Effector memory CD4-positive, alpha-beta T cell (primary cell): ENCODE data around the gene CYP2F1.

ENCODE experiments used
- DNase-seq, 3 donors: peaks; one replicate each; pipeline ENCODE4 v3.0.0-alpha.2; 2020
- H3K27ac ChIP-seq: 2 replicates; pipeline ENCODE4 v1.7.0; 2013; ENCODE audit warnings: mild to moderate bottlenecking, low read length, moderate library complexity; ENCODE audit not compliant: insufficient read depth, poor library complexity, severe bottlenecking
- H3K27me3 ChIP-seq: replicated peaks from 2 replicates; pipeline ENCODE4 v1.7.0; 2013; ENCODE audit warnings: mild to moderate bottlenecking, low read length; ENCODE audit not compliant: insufficient read depth, control insufficient read depth, poor library complexity, severe bottlenecking
- H3K36me3 ChIP-seq: 2 replicates; pipeline ENCODE4 v1.7.0; 2013; ENCODE audit warnings: mild to moderate bottlenecking, low read length, moderate library complexity; ENCODE audit not compliant: control insufficient read depth, insufficient read depth
- H3K4me1 ChIP-seq: 2 replicates; pipeline ENCODE4 v1.7.0; 2013; ENCODE audit warnings: low read length, mild to moderate bottlenecking; ENCODE audit not compliant: control insufficient read depth, insufficient read depth, poor library complexity, severe bottlenecking
- H3K4me3 ChIP-seq: 2 replicates; pipeline ENCODE4 v1.7.0; 2013; ENCODE audit warnings: low read length, low read depth, mild to moderate bottlenecking; ENCODE audit not compliant: insufficient read depth, poor library complexity, severe bottlenecking
- H3K9me3 ChIP-seq: 2 replicates; pipeline ENCODE4 v1.7.0; 2013; ENCODE audit warnings: mild to moderate bottlenecking, low read length, moderate library complexity; ENCODE audit not compliant: control insufficient read depth
- total RNA-seq, 3 donors: gene quantifications; one replicate each; lab custom pipeline; 2026; lab: John Stamatoyannopoulos, UW

CYP2F1 gene
- total RNA-seq: 0 to 1.0 (median 0.39) reads per million in 3 donors

- Histone ChIP-seq H3K4me3 (no peak within 1 kb of the TSS), H3K27me3 (no peaks in the 10 kb centered on the region), H3K27ac (no peak within 1 kb of the TSS), H3K4me1 (no peaks in the 10 kb centered on the region), H3K9me3 (no peaks in the 10 kb centered on the region), H3K36me3 (no peaks in the 10 kb centered on the region)
- DNase-seq: no peak
Measured at GRCh38 chr19:41114132-41114531, at the start of gene CYP2F1. TSS of gene CYP2F1 (plus strand) at chr19:41114432. CDS start at chr19:41116189, 1,757 bp downstream.

DNA sequence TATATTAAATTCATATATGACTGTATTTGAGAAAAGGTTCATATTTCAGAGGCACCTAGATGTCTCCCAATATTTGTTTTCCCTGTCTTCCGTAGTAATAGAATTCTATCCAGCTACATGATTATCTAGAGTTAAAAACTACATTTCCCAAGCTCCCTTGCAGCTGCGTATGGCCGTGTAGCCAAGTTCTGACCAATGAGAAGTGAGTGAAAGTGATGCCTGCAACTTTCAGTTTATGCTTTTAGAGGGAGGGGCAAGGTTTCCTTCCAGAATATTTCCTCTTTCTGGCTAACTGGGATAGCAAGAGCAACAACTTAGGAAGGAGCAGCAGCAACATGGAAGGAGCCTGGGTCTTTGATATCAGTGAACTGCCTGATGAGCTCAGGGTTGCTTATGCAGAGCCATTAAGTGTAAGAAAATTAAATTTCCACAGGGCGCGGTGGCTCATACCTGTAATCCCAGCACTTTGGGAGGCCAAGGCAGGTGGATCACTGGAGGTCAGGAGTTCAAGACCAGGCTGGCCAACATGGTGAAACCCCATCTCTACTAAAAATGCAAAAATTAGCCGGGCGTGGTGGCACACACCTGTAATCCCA lies 49.2 kb upstream of the CYP2F1 start:
- no peaks in the 10 kb centered on the region for H3K27me3 ChIP-seq
- no peak overlapping the region for H3K4me3 ChIP-seq
- no peaks in the 10 kb centered on the region for H3K9me3 ChIP-seq
- H3K4me1 ChIP-seq: no peaks in the 10 kb centered on the region
- H3K36me3 ChIP-seq: no peaks in the 10 kb centered on the region
- no peak for DNase-seq
- no peak overlapping the region for H3K27ac ChIP-seq

GRCh38 chr19:41076286-41076685 lies 37.9 kb upstream of the CYP2F1 start:
- no peaks in the 10 kb centered on the region for H3K9me3 ChIP-seq
- H3K36me3 ChIP-seq: no peaks in the 10 kb centered on the region
- no peaks in the 10 kb centered on the region for H3K27me3 ChIP-seq
- H3K4me1 ChIP-seq: no peaks in the 10 kb centered on the region
- H3K27ac ChIP-seq: no peak overlapping the region
- no peak overlapping the region for H3K4me3 ChIP-seq
- DNase-seq: no peak

DNA sequence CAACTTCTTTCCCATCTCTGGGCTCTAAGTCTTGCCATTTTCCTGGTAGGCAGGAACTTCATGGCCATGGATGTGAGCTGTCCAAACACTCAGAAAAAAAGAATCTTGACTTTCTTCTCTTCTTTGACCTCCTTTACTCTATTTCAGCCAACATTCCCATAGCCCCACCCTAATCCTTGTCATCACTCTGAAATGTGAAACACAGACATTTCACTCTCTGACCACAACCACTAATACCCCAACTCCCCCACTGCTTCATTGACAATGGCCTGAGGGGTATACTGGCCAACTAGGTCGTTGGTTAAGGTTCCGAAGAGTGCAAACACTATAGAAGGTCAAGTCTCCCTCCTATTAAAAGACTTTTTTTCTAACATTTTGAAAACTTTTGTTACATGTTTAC lies 30.7 kb upstream of the CYP2F1 start:
- Histone ChIP-seq H3K4me1 (no peaks in the 10 kb centered on the region), H3K27ac (no peak overlapping the region), H3K4me3 (no peak overlapping the region), H3K27me3 (no peaks in the 10 kb centered on the region), H3K9me3 (no peaks in the 10 kb centered on the region), H3K36me3 (no peaks in the 10 kb centered on the region)
- no peak for DNase-seq

GRCh38 chr19:41085748-41086415 lies 28.4 kb upstream of the CYP2F1 start:
- no peaks in the 10 kb centered on the region for H3K36me3 ChIP-seq
- H3K4me1 ChIP-seq: no peaks in the 10 kb centered on the region
- DNase-seq: no peak
- H3K27ac ChIP-seq: no peak overlapping the region
- no peak overlapping the region for H3K4me3 ChIP-seq
- no peaks in the 10 kb centered on the region for H3K9me3 ChIP-seq
- H3K27me3 ChIP-seq: peaks cover 5% of the 10 kb centered on the region

DNA sequence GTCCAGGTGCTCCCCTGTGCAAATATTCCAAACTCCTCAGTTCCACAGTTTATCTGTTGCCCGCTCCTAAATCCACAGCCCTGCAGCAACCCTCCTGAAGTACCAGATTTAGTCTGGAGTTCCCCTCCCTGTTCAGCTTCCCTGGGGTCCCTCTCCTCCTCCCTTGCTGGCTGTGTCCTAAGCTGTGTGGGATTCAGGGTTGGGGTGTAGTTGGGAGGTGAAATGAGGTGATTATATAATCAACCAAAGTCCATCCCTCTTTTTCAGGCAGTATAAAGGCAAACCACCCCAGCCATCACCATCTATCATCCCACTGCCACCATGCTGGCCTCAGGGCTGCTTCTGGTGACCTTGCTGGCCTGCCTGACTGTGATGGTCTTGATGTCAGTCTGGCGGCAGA lies 26.1 kb upstream of the CYP2F1 start, which contains the start of gene CYP2A13:
Gene CYP2A13, plus strand, starts transcription at position 301 of the 400 bp plus-strand sequence. Its CDS starts 21 bp downstream, at position 322.
- Histone ChIP-seq H3K27me3 (peaks cover 5% of the 10 kb centered on the region), H3K9me3 (no peaks in the 10 kb centered on the region)
- DNase-seq: no peak

DNA sequence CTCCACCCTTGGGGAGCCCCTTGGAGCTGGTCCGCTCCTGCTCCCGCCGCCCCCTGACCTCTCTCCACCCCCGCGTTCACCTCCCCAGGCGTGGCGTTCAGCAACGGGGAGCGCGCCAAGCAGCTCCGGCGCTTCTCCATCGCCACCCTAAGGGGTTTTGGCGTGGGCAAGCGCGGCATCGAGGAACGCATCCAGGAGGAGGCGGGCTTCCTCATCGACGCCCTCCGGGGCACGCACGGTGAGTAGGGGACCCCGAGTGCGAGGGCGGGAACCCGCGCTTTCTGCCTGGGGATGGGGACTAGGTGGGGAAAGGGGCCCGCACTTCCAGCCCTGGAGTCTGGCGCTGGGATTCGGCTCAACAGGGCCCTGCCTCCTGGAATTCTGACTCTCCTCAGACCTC lies 24.3 kb upstream of the CYP2F1 start:
- Histone ChIP-seq H3K4me3 (no peak overlapping the region), H3K4me1 (no peaks in the 10 kb centered on the region), H3K9me3 (no peaks in the 10 kb centered on the region), H3K27me3 (peaks cover 5% of the 10 kb centered on the region), H3K36me3 (no peaks in the 10 kb centered on the region), H3K27ac (no peak overlapping the region)
- no peak for DNase-seq

More for the DNA sequence above, 26.1 kb upstream of the CYP2F1 start, which contains the start of gene CYP2A13:
- Histone ChIP-seq H3K36me3 (no peaks in the 10 kb centered on the region), H3K27ac (no peak within 1 kb of the TSS), H3K4me1 (no peaks in the 10 kb centered on the region), H3K4me3 (no peak within 1 kb of the TSS)

DNA sequence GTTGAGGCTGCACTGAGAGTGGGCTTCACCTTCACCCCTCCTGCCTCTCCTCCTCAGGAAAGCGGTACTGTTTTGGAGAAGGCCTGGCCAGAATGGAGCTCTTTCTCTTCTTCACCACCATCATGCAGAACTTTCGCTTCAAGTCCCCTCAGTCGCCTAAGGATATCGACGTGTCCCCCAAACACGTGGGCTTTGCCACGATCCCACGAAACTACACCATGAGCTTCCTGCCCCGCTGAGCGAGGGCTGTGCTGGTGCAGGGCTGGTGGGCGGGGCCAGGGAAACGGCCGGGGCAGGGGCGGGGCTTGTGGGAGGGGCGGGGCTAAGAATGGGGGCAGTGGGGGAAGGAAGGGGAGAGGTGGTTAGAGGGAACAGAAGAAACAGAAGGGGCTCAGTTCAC lies 18.5 kb upstream of the CYP2F1 start:
- H3K27me3 ChIP-seq: no peaks in the 10 kb centered on the region
- H3K27ac ChIP-seq: no peak overlapping the region
- no peaks in the 10 kb centered on the region for H3K4me1 ChIP-seq
- no peak overlapping the region for H3K4me3 ChIP-seq
- DNase-seq: no peak
- no peaks in the 10 kb centered on the region for H3K9me3 ChIP-seq
- no peaks in the 10 kb centered on the region for H3K36me3 ChIP-seq

DNA sequence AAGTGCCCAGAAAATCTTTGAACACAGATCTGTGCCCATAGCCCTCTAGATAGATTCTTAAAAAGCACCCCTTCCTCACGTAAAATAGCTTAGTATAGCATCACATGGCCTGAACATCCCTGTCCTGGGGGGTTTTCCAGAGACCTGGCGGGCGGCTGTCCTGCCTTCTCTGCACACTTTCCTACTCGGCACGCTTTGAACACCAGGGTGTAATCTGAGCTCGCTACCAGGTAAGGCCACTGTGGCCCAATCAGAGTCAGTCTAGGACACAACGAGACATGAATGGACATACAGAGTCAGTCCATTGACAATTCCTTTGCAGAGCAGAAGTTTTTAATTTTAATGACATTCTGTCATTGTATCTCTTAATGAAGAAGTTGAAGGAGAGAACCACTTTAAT lies 17.9 kb upstream of the CYP2F1 start:
- no peak overlapping the region for H3K27ac ChIP-seq
- DNase-seq: no peak
- H3K36me3 ChIP-seq: no peaks in the 10 kb centered on the region
- no peaks in the 10 kb centered on the region for H3K27me3 ChIP-seq
- H3K4me1 ChIP-seq: no peaks in the 10 kb centered on the region
- H3K9me3 ChIP-seq: no peaks in the 10 kb centered on the region
- no peak overlapping the region for H3K4me3 ChIP-seq

- H3K9me3 ChIP-seq: no peaks in the 10 kb centered on the region
- H3K4me1 ChIP-seq: no peaks in the 10 kb centered on the region
- H3K27me3 ChIP-seq: no peaks in the 10 kb centered on the region
- H3K36me3 ChIP-seq: no peaks in the 10 kb centered on the region
- no peak overlapping the region for H3K4me3 ChIP-seq
- no peak for DNase-seq
- H3K27ac ChIP-seq: no peak overlapping the region
Measured at GRCh38 chr19:41097302-41097701, 16.9 kb upstream of the CYP2F1 start.
